HG03045 (cell line): ENCODE measurements around the gene OPRD1.
"Not testable (repeated sequence)": the region's sequence is repeated elsewhere in the genome, so short reads cannot be mapped to it uniquely, and the experiment has no call there.

Experiments
- ATAC-seq: cut with Tn5 transposase; IDR thresholded peaks from one replicate; pipeline ENCODE4 v1.9.1; 2021; ENCODE audit warnings: mild to moderate bottlenecking, moderate library complexity; ENCODE audit not compliant: unreplicated experiment

OPRD1 gene

GRCh38 chr1:28840928-28841544 is 29.1 kb downstream of the OPRD1 start:
- ATAC-seq: no peak

DNA sequence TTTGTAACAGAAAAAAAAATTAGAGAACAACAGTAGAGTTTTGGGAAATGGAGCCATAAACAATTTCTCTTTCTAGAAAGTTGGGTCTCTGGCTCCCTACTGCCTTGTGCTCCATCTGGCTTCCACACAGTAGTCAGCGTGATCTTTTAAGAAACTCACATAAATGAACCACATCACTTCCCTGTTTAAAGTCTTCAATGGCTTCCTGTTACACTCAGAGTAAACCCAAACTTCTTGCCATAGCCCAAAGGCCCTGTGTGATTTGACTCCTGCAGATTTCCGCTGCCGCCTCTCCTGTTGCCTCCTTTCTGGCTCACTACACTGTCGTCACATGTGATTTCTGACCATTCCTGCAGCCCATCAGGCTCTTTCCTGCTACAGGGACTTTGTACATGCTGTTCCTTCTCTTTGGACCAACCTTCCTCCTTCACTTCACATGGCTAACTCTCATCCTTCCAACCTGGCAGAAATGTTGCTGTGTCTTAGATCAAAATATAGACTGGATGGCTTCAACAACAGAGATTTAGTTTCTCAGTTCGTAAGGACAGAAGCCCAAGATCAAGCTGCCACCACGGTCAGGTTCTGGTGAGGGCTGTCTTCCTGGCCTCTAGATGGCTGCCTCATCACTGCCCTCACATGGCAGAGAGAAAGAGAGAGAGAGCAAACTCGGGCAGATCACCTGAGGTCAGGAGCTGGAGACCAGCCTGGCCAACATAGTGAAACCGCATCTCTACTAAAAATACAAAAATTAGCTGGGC is 34.0 kb downstream of the OPRD1 start:
- no peak for ATAC-seq

DNA sequence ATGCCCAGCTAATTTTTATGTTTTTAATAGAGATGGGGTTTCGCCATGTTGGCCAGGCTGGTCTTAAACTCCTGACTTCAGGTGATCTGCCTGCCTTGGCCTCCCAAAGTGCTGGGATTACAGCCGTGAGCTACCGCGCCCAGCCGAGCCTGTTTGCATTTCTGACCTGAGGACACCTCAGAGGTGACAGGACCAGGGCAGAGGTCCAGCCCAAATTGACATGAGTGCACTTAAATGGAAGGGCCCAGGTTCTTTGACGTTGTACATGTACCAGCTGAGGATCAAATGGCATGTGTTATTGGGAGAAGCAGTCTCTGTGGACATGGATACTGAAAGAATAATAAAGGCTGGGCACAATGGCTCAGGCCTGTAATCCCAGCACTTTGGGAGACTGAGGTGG is 35.2 kb downstream of the OPRD1 start:
- not testable (repeated sequence) for ATAC-seq

DNA sequence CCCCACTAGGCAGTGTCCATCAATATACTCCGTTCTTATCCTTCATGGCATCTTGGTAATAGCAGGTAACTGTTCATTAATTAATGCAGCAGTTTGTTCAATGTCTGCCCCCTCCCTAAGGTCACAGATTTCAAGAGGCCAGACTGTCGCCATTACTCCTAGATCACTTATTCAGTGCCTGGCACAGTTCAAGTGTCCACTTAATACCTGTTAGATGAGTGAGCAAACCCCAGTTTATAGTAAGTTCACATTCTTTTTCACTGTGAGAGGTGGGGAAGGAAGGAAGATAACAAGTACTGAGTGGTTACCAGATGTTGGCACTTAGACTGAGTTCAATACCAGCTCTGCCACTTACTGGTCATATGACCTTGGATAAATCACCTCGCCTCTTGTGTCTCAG is 36.4 kb downstream of the OPRD1 start:
- no peak for ATAC-seq

DNA sequence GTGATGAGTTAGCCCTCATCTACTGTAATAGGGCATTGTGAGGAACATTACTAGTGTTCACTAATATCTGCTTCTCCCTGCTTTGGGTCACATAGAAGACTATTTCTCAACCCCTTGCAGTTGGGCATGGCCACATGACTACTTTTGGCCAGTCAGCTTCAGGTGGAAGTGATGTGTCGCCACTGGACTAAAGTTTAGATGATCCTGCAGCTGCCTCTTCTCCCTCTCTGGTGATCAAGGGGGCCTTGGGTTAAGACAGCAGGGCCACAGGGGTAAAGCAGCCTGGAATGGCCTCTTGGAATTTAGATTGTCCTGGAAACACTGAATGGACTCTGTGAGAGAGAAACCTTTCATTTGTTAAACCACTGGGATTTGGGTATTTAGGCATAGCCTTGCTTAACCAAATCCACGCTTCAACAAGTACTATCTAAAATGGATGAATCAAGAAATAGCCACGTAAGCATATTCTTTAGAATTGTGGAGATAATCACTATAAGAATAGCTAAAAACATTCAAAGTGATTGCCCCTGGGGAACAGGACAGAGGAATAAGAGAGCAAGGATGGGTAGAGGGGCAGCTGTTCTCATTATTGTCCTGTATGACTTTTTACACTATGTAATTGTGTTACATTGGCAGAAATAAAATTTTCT is 41.2 kb downstream of the OPRD1 start:
- no peak for ATAC-seq

DNA sequence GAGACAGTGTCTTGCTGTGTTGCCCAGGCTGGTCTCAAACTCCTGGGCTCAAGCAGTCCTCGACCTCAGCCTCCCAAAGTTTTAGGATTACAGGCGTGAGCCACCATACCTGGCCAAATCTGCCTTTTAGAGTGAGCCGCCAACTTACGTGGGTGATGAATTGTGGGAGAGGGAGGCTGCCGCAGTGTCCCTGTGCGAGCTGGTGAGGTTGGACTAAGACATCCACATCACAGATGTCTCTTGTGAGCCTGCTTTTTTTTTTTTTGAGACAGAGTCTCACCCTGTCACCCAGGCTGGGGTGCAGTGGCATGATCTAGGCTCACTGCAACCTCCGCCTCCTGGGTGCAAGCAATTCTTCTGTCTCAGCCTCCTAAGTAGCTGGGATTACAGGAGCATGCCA is 42.4 kb downstream of the OPRD1 start:
- not testable (repeated sequence) for ATAC-seq

DNA sequence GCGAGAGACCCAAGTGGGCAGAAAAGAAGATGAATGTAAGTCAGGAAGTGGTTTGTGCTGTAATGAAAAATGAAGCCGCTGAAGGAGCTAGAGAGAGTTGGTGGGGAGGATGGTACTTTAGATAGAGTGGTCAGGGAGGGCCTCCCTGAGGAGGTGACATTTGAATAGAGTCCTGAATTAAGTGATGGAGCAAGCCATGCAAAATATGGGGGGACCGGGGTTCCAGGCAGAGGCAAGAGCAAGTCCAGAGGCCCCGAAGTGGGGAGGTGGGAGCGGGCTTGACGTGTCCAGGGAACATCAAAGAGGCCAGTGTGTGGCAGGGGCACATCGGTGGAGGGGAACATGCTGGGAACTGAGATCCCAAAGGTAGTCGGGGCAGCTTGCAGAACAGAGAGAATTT is 43.1 kb downstream of the OPRD1 start:
- no peak for ATAC-seq

DNA sequence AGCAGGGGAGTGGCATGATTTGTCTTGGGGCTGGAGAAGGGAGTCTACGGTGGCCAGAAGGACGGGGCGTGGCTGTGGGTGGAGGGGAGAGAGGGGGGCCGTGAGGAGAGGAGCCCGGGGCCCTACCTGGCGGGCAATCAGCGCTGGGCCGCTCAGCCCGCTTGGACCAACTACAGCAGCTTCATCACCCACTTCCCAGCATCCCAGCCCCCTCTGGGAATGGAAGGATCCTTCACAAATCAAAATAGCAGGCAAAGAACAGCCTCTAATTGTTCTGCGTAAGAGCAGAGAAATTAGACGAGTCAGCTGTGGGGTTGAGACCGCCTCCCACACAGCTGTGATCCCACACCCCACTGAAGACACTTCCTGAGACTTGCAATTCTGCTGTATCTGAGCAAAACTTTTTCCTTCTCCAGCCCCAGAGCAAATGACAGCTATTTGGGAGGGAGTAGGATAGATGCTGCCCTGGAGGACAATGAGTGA is 43.5 kb downstream of the OPRD1 start:
- ATAC-seq: no peak

- ATAC-seq: no peak
Measured at GRCh38 chr1:28855969-28856368, 44.0 kb downstream of the OPRD1 start.

- no peak for ATAC-seq
Measured at GRCh38 chr1:28860332-28861073, 48.5 kb downstream of the OPRD1 start.

DNA sequence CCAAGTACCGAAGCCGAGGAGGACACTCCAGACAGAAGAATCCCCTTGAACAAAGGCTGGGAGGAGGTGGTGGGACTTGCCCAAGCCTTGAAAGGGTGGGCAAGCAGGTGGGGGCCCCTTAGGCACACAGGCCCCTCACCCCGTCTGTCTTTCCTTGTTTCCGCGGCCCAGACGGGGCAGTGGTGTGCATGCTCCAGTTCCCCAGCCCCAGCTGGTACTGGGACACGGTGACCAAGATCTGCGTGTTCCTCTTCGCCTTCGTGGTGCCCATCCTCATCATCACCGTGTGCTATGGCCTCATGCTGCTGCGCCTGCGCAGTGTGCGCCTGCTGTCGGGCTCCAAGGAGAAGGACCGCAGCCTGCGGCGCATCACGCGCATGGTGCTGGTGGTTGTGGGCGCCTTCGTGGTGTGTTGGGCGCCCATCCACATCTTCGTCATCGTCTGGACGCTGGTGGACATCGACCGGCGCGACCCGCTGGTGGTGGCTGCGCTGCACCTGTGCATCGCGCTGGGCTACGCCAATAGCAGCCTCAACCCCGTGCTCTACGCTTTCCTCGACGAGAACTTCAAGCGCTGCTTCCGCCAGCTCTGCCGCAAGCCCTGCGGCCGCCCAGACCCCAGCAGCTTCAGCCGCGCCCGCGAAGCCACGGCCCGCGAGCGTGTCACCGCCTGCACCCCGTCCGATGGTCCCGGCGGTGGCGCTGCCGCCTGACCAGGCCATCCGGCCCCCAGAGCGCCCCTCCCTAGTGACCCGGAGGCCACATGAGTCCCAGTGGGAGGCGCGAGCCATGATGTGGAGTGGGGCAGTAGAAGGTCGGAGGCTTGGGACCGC is 50.8 kb downstream of the OPRD1 start:
- ATAC-seq: no peak

DNA sequence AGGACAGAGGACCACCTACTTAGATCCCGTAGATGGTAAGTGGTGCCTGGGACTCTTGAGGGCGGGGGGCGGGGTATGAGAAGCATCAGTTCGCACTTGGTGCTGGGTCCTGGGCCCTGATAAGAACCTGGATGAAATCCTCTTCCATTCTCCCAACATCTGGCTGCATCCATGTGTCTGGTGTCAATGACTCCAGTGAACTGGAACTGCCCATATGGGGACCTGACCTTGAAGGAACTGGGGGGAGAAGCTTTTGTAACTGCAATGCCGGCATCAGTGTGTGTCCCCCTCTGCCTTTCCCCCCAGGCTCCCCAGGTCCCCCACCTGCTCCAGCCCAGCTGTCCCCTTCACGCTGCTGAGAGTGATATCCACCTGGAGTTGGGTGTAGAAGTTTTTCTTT is 52.7 kb downstream of the OPRD1 start:
- no peak for ATAC-seq

DNA sequence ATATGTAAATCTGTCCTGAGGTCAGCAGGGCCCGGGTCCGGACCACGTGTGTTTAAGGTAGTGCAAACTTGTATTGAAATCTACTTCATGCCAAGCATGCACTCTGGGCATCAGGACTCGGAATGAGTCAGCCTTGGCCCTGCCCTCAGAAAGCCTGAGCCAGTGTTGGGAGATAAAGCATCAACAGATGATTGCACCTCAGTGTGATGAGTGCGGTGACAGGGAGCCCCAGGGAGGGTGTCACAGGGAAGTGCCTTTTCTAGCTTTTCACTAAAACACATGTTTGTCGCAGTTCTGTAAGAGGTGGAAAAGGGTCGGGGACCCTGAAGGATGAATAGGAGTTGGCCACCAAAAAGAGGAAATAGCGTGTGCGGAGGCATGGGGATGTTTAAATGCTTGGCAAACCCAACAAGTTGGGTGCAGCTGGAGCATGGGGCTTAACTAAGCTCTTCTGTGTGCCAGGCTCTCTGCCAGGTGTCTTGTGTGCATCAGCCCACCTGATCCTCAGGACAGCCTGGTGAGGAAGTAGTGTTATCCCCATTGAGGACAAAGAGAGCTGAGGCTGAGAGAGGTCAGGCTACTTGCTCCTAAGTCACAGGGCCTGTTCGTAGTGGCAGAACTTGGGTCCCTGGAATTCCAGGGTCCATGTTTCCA is 54.2 kb downstream of the OPRD1 start:
- no peak for ATAC-seq

DNA sequence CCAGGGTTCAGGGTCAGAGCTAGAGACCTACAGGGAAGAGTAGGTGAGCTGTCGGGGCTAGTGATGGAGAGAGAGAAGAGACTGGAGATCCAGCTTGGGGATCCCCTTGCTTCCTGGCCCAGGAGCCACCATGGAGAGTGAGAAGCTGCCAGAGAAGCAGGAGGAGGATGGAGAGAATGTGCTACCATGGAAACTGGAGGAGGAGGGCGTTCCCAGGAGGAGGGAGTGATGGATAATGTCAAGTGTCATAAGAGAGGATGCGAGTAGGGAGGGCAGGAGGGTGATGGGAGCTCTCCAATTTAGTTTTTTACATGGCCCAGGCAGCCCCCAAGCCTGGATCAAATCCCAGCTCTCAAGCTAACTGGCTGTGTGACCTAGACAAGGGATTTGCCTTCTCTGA is 55.9 kb downstream of the OPRD1 start:
- no peak for ATAC-seq

GRCh38 chr1:28869952-28870351 is 58.0 kb downstream of the OPRD1 start:
- ATAC-seq: no peak

DNA sequence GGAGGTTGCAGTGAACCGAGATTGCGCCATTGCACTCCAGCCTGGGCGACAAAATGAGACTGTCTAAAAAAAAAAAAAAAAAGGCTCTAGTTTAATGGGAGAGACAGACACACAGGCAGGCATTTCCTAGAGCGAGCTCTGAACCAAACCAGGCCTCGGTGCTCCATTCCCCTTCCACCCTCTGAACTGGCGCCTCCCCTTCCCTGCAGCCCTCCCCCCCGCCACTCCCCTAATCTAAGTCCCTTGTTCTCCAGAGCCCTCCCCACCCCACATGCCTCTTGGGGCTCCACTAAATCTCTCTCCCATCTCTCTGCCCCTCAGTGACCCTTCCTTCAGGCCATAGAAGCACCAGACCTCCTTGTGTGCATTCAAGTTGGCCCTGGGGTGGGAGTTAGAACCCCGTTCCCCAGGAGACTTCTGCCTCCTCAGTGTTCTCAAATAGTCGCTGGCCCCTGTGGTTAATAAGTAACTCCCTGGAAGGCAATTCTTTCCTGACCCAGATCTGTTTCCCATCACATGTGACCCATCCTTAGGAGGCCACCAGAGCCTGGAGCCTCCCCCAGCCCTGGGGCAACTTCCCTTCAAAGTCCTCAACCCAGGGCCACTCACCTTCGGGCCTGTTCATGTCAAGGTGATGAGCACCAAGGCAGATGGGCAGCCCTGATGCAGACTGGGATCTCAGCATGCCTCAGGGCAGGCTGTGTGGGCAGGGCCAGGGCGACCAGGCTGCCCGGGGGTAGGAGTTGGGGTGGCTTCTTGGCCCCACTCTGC is 59.8 kb downstream of the OPRD1 start:
- no peak for ATAC-seq

- not testable (repeated sequence) for ATAC-seq
Measured at GRCh38 chr1:28875134-28875533, 63.2 kb downstream of the OPRD1 start.

DNA sequence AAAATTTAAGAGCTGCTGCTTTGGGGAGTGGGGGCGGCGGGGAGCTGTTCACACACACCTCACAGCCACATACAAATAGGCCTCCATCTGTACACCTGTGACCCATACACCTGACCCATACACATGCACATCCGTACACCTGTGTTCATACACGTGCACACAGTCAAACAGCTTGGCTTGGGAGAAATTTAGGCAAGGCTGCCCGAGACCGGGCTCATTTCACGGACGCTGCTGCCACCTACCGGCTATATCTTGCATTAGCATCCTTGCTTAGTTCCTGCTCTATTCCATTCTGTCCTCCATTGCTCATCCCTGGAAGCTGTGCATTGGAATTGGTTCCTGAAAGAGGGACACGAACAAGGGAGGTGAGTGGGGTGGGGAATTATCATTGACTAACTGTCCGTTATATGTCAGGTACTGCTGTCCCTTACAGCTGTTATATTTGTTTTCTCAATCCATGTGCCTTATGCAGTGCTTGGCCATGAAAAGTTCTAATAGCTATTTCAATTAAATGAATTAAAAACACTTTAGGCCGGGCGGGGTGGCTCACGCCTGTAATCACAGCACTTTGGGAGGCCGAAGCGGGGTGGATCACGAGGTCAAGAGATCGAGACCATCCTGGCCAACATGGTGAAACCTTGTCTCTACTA is 65.3 kb downstream of the OPRD1 start:
- no peak for ATAC-seq

GRCh38 chr1:28878796-28879195 is 66.8 kb downstream of the OPRD1 start:
- no peak for ATAC-seq
